GM11168 (cell line): ENCODE data around the gene LRMDA.

Source experiments
- in situ Hi-C: fragments of 300-500 bp; cut with MboI; formaldehyde crosslinking; loops from one replicate; pipeline ENCODE4 v1.12.0; 2022; ENCODE audit warnings: low sequenced_read_pairs; ENCODE audit not compliant: unreplicated experiment

Gene LRMDA

DNA sequence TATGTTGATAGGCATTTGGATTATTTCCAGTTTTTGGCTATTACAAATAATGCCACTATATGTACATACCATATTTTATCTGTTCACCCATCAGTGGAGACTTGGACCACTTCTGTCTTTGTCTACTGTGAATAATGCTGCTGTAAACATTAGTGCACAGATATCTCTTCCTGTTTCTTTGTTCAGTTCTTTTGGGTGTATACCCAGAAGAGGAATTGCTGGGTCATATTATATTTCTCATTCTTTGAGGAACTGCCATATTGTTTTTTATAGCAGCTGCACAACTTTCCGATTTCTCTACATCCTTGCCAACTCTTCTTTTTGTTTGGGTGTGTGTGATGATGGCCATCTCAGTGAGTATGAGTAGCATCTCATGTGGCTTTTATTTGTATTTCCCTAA is 218.0 kb downstream of the LRMDA start:
- in situ Hi-C loops = no loop called here

DNA sequence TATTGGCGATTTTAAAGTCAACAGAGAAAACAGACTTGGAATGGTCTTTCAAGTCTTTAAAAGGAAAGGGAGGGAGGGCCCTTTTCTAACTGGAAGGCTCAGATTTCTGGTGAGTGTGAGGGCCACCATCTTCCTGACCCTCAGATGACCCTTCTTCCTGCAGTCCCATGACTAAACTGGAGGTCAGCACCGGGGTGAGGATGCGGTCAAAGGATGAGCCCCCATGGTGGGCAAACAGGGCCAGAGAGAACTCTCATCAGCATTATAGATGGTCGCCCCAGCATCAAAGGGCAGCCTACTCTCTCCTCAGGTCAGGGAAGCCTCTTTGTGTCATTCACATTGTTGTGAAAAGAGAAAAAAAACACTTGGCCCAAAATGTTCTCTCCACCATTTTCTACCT is 219.2 kb downstream of the LRMDA start:
- in situ Hi-C loops = no loop called here

- in situ Hi-C loops = no loop called here
Measured at GRCh38 chr10:75651417-75651816, 220.0 kb downstream of the LRMDA start.

DNA sequence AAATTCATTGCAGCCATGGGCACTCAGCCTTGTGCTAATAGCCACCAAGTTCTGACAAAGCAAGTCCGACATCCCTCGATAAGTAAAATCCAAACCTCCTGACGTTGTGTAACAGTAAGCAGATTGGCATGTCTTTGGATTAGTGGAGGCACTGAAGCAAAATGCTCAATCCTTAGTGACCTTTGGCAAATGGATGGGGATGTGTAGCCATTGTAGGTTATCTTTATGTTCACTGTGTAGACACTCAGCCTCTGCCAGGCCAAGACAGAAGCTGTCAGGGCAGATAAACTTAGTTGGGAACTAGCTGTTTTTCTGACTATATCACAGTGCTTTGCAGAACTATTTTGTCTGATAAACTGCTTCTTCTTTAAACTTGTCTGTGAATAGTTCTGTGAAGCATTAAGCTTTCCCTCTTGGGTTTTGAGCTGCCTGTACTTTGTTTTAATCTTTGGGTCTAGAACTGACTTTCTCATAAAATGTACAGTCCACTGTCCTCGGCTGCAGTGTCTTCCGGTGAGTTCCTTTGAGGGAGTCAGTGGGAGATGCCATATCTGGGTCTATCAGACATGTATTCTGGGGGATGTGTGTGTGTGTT is 220.8 kb downstream of the LRMDA start:
- in situ Hi-C loops = no loop called here

- in situ Hi-C loops = no loop called here
Measured at GRCh38 chr10:75653761-75654160, 222.3 kb downstream of the LRMDA start.

DNA sequence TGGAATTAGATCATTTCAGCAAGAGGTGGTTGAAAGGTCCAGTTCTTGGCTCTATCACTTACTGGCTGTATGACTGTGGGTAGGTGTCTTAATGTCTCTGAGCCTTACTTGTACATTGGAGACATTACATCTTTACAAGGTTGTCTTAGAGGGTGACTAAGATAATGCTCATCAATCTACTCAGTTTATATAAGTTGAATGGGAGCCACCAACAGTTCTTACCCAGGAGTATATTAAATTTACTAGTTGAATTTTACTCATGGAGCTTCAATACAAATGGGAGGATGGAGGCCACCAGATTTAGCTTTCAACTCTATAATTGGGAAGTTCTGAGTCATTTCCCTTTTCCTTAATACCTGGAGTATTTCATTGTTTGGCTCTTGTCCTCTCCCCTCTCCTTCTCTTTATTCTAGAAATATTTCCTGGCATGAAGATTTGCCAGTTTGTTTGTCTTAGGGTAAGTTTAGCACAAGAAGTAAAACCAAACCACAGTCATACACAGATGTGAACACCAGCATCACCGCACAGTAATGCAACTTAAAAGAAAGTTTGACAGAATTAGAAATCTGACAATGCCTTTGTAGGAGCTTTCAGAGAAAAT is 222.8 kb downstream of the LRMDA start:
- in situ Hi-C loops = no loop called here

DNA sequence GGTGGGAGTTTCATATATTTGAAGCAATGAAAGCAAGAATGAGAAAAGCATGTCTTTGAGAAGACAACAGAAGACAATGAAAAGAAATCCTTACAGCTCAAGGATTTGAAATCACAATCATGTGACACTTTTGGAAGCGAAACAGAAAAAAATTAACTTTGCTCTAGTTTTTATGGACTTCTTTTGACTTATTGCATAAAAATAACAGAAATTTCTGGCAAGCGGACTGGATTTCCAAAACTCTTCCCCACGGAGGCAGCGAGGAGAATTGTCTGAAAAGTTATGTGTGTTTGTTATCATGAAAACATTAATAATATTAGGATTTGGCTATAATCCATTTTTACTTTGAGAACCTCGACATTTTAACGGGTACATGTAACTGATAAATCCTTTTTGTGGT is 223.3 kb downstream of the LRMDA start:
- in situ Hi-C loops = no loop called here

DNA sequence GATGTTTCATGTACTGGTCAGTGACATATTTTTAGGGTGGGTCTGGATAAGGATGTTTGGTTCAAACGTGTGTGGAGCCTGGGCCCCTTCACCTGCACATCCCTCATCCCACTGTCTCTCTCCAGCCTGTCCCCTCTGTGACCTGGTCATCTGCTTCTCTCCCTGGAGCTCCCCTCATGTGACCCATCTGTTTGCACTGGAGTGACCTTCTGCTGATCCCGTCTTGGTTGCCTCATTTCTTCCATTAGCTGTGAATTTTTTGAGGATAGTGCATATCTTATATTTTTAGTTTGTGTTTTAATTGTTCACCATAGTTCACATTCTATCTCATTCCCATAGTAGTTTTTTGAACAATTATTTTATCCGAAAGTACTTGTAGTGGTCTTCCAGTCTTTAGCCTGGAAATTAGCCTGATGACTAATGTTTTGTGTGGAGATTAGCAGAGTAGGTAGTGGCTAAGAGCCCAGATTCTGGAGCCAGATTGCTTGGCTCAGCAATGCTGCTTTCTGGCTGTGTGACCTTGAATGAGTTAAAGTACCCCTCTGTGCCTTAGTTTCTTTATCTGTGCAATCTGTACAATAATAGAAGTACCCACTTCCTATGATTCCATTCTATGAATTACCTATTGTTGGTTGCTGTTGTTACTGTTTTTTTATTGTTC is 224.5 kb downstream of the LRMDA start:
- in situ Hi-C loops = no loop called here

DNA sequence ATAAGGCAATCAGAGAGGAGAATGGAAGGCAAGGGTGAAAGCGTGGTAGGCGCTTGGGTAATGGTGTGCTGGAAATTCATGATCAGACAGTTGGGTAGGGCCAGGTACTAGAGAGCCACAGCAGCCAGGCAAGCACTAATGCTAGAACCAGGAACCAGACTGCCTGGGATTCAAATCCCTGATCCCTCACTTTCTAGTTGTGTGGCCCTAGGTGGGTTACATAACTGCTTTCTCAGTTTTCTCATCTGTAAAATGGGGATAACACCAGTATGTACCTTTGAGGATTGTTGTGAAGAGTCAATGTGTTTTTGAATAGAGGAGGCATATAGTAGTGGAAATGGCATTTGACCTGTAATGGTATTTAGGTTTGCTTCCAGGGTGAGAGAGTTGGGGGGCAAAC is 225.9 kb downstream of the LRMDA start:
- in situ Hi-C loops = no loop called here

DNA sequence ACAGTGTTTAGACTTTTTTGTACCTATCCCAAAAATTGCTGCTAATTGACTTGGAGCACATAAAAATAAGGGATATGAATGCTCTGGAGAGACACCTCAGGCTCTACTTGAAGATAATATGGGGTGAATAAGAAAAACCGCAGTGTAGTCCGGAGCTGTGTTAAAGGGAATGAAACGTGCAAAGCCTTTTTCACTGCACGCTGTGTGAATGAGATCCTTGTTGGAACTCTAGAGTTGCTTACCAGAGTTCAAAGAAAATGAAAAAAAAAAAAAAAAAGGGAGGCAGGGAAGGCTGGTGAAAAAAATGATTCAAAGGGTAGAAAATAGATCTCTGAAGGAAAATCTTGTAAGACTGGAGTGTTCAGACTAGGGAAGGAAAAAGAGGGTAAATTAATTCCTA is 226.6 kb downstream of the LRMDA start:
- in situ Hi-C loops = no loop called here

DNA sequence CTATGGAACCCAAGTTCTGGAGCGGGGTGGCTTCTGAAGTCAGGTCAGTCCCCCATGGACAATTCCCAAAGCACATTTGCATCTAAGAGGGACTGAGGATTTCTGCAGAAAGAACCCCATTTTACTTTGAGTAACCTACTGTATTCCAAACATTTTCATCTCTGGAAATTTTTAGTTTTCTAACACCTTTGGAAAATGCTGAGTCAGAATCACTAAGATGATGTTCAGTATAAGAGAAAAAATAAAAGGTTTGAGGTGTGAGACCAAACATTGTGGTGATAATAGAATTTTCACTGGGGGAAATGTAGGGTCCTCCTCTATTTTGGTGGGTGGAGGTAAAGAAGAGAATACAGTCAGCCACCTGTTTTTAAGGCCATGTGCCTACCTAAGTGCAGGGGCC is 227.1 kb downstream of the LRMDA start:
- in situ Hi-C loops = no loop called here

GRCh38 chr10:75658915-75659314 is 227.5 kb downstream of the LRMDA start:
- in situ Hi-C loops = no loop called here

- in situ Hi-C loops = no loop called here
Measured at GRCh38 chr10:75660823-75661222, 229.4 kb downstream of the LRMDA start.

DNA sequence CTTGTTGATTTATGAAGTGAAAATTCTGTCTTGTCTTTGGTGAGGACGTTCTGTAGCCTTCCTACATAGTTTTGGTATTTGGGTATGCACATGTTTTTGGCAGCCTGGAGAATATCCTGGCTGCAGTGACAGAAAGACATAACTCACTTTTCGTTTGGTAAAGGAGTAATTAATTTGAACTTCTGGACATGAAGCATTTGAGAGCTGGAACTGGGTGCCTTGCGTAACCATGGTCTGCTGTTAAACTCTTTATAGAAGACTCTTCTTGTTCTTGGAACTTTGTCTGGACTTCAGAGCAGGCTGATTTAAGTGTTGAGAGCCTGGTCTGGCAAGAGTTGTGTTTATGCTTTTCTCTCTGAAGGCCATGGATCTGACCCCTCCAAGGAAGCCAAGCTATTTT is 231.3 kb downstream of the LRMDA start:
- in situ Hi-C loops = no loop called here

DNA sequence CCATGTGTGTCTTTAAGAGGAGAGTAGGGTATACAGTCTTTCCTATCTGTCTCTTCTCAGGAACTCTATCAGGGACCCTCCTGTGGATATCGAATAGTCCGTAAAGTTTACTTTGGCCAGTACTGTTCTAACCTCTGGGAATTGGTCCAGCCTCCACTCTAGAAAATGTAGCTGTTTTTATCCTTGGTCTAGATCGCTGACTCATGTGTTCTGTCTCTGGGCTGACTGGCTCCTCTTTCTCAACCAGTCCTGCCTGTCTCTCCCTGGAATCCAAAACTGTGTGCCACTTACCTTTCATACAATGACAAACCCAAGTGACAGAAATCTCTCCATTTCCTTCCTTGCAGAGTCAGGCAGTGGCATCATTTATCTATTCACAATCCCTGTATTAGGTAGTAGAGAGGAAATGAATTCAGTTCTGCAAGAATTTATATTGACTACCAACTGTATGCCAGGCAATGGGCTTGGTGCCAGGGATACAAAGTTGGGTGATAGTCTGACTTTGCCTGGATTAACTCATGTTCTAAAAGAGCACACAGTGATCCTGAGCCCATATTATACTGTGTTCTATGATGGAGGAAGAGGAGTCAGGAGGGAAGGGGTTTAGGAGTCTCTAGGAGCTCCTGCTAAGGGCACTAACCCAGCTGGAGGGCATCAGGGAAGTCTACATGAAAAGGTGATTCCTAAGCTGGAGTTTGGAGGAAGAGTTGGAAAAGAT is 232.7 kb downstream of the LRMDA start:
- in situ Hi-C loops = no loop called here

DNA sequence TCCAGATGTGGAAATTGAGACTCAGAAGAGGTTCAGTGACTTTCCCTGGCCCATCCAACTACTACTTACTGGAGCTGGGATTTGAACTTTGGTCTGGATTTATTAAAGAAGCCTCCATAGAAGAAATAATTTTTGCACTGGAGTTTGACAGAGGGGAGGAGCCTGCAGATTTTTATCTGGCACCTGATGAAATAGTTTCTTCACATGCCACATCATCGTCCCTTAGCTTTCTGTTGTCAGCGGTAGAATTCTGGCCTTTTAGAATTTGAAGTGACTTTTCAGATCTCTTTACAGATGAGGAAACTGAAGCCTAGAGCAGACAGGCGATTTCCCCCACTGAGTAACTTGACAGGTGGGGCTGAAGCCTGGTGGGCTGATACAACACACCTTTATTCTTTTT is 233.5 kb downstream of the LRMDA start:
- in situ Hi-C loops = no loop called here

GRCh38 chr10:75665707-75666106 is 234.3 kb downstream of the LRMDA start:
- in situ Hi-C loops = no loop called here

DNA sequence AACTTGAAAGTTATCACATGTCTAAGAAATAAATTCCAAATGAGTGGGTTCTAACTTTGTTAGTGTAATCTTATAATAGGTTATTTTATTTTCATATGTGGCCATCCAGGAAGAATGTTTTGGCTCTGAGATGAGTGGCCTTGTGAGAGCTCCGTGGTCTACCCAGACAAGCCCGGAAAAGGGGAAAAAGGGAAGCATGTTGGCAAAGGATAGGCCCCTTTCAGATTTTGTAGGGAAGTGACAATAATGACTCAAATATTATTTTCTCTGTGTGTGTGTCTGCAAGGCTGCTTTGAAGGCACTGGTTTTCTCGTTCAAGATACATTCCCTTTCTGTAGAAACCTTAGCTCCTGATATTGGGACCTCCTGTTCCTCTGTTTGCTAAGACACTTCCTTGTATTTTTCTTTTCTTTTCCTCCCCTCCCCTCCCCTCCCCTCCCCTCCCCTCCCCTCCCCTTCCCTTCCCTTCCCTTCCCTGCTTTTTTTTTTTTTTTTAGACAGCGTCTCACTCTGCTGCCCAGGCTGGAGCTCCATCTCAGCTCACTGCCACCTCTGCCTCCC is 240.8 kb downstream of the LRMDA start:
- in situ Hi-C loops = no loop called here

GRCh38 chr10:75672842-75673241 is 241.4 kb downstream of the LRMDA start:
- in situ Hi-C loops = no loop called here

DNA sequence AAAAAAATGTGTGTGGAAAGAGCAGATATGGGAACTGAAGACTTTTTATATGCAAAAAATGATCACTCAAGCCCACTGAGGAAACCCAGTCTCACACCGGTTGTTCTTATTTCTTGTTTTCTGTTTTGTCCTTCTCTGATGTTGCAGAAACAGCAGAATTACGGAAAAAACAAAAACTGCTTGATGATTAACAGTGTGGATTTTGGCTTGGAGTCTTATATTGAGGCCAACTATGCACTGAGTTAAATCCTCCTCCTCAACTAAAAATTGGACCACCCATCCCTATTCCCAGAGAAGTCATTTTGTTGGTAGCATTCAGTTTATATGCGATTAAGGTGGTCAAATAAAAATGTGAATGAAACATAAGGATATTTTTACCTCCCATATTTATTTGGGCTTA is 246.1 kb downstream of the LRMDA start:
- in situ Hi-C loops = no loop called here

DNA sequence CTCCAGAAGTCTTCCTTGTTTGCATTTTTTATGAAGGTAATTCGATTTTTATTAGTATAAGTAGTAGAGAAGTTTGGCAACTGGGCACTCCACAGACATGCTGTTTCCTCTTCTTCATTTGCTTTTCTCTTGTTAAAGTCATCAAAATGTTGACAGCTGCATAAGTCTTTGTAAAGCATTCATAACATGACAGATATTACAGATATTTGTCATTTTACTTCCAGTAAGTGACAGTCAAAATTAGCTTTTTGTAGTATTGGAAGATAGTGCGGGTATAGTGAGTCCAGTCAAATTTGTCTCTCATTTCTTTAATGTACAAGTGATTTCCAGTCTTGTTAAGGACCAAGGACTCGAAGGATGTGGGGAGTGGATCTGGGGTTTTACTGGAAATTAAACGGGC is 247.1 kb downstream of the LRMDA start:
- in situ Hi-C loops = no loop called here
